ENCODE results near the gene RFNG.

Gene RFNG

DNA sequence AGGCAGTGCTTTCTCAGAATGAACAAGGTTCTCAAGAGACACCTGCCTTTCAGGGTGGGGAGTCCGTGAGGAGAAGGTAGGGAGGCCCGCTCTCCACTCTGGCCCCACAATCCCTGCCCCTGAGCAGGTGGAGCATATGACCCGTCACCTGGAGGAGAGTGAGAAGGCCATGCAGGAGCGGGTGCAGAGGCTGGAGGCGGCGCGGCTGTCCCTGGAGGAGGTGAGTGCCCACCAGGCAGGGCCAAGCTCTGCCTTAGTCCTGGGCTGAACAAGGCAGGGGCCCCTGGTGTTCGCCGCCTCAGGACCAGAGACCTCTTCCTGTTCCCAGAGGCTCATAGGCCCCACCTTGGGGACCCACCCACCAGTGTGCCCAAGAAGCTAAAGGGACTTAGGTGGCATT, 22.6 kb downstream of the RFNG start:
- H3K4me3 ChIP-seq (replicated peaks; ENCODE audit: low read depth, low read length): no peak overlapping the region
- no peaks in the 10 kb centered on the region; the same call in none of the 2 replicates for H3K36me3 ChIP-seq (ENCODE audit: control insufficient read depth, insufficient read depth, low read length)
- DNase-seq (ENCODE audit: extremely low read depth, insufficient read length): no peak
- TF ChIP-seq, protein P1, sequence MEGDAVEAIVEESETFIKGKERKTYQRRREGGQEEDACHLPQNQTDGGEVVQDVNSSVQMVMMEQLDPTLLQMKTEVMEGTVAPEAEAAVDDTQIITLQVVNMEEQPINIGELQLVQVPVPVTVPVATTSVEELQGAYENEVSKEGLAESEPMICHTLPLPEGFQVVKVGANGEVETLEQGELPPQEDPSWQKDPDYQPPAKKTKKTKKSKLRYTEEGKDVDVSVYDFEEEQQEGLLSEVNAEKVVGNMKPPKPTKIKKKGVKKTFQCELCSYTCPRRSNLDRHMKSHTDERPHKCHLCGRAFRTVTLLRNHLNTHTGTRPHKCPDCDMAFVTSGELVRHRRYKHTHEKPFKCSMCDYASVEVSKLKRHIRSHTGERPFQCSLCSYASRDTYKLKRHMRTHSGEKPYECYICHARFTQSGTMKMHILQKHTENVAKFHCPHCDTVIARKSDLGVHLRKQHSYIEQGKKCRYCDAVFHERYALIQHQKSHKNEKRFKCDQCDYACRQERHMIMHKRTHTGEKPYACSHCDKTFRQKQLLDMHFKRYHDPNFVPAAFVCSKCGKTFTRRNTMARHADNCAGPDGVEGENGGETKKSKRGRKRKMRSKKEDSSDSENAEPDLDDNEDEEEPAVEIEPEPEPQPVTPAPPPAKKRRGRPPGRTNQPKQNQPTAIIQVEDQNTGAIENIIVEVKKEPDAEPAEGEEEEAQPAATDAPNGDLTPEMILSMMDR (IDR thresholded peaks at IDR 0.05; ENCODE audit: insufficient read depth, low read length, poor library complexity, severe bottlenecking): no peak
- H3K27me3 ChIP-seq (replicated peaks; ENCODE audit: control insufficient read depth, insufficient read depth, low read length): no peaks in the 10 kb centered on the region

DNA sequence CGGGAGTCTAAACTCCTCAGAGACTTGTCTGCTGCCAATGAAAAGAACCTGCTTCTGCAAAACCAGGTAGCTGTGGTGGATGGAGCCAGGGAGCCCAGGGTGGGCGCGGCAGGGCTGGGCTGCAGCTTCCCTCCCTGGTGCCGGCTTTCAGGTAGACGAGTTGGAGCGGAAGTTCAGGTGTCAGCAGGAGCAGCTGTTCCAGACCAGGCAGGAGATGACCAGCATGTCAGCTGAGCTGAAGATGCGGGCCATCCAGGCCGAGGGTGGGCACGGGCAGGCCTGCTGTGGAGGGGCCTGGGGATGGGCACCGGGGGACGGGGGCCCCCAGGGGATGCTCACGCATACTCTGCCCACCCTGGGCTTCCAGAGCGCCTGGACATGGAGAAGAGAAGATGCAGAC, 23.4 kb downstream of the RFNG start:
- Histone ChIP-seq H3K36me3 (ENCODE audit: control insufficient read depth, insufficient read depth, low read length) (no peaks in the 10 kb centered on the region; the same call in none of the 2 replicates), H3K4me3 (replicated peaks; ENCODE audit: low read depth, low read length) (no peak overlapping the region)
- TF ChIP-seq, protein P1 (IDR thresholded peaks at IDR 0.05; ENCODE audit: insufficient read depth, low read length, poor library complexity, severe bottlenecking): no peak

DNA sequence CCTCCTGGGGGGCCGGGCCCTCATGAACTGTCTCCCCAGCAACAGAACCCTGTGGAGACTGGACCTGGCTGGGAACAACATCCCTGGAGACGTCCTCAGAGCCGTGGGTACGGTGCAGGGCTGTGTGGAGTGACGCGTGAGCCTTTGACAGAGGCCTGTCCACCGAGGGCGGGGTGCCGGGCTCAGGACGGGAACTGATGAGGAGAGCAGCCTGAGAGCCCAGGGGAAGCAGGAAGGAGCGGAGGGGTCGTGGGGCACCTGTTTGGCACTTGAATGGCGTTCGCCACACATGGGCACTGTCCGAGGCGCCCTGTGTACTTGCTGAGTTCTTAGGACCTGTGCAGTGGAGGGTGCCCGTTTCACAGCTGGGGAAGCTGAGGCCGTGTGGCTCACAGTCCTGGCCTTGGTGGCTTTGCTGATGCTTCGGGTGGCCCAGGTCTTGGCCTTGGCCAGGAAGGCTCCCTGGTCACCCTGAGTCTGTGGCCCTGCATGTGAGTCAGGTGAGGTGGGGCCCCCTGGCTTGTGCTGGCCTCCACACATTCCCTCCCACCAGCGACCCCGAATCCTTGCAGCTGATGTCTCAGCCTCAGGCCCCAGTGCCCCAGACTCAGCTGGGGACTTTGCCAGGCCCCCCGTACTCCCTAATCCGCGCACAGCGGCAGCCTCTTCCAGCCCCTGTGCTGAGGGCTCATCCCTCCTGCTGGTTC, 26.1 kb downstream of the RFNG start:
- Histone ChIP-seq H3K36me3 (ENCODE audit: control insufficient read depth, insufficient read depth, low read length) (no peaks in the 10 kb centered on the region; the same call in none of the 2 replicates), H3K27me3 (replicated peaks; ENCODE audit: control insufficient read depth, insufficient read depth, low read length) (no peaks in the 10 kb centered on the region), H3K4me3 (replicated peaks; ENCODE audit: low read depth, low read length) (no peak overlapping the region)
- DNase-seq (ENCODE audit: extremely low read depth, insufficient read length): no peak
- TF ChIP-seq, protein P1 (IDR thresholded peaks at IDR 0.05; ENCODE audit: insufficient read depth, low read length, poor library complexity, severe bottlenecking): no peak

More for the DNA sequence above, 23.4 kb downstream of the RFNG start:
- no peaks in the 10 kb centered on the region for H3K27me3 ChIP-seq (replicated peaks; ENCODE audit: control insufficient read depth, insufficient read depth, low read length)
- no peak for DNase-seq (ENCODE audit: extremely low read depth, insufficient read length)

DNA sequence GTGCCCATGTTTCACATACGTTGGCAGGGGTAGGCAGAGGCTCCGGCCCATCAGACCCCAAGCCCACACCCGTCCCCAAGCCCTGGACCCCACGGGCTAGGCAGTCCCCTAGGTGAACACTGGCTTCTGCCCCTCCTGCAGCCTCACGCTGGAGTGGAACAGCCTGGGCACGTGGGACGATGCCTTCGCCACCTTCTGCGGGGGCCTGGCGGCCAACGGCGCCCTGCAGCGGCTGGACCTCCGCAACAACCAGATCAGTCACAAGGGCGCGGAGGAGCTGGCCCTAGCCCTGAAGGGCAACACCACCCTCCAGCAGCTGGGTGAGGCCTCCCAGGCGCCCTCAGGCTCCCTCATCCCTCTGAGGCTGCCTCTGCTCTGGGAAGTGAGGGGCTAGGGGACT, 26.8 kb downstream of the RFNG start:
- TF ChIP-seq, protein P1 (IDR thresholded peaks at IDR 0.05; ENCODE audit: insufficient read depth, low read length, poor library complexity, severe bottlenecking): no peak
- no peaks in the 10 kb centered on the region; the same call in none of the 2 replicates for H3K36me3 ChIP-seq (ENCODE audit: control insufficient read depth, insufficient read depth, low read length)
- no peaks in the 10 kb centered on the region for H3K27me3 ChIP-seq (replicated peaks; ENCODE audit: control insufficient read depth, insufficient read depth, low read length)
- DNase-seq (ENCODE audit: extremely low read depth, insufficient read length): no peak
- no peak overlapping the region for H3K4me3 ChIP-seq (replicated peaks; ENCODE audit: low read depth, low read length)

DNA sequence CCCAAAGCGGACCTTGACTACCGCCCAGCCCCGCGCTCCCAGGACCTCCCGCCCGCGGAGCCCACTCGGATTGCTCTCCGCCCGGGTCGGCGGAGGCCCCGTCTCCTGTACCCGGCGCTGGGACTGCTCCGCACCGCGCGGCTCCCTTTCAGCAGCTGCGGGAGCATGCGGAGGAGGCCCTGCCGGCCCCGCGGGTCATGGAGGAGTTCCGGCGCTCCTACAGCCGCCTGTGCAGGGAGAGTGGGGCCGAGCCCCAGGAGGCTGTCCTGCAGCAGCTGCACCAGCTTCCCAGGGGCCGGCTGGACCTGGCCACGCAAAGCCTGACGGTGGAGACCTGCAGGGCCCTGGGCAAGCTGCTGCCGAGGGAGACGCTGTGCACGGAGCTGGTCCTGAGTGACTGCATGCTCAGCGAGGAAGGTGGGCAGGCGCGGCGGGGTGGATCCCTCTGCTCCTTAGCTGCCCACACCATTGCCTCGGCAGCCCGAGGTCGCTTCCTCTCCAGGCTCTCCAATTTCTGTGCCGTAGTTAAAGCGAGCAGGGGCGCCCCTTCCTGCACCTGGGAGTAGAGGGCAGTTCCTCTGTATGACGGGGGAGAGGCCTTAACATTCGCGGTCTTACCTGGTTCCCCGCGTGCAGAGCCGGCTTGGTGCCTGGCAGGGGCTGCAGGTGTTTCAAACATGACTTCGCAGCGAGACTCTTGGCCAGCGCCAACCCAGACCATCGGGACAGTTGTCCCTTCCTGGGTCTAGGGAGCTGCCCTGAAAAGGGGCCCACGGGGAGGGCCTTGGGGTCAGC, 28.0 kb downstream of the RFNG start:
- TF ChIP-seq, protein P1 (IDR thresholded peaks at IDR 0.05; ENCODE audit: insufficient read depth, low read length, poor library complexity, severe bottlenecking): no peak
- Histone ChIP-seq H3K4me3 (replicated peaks; ENCODE audit: low read depth, low read length) (peak overlapping the region; percentile 80), H3K27me3 (replicated peaks; ENCODE audit: control insufficient read depth, insufficient read depth, low read length) (no peaks in the 10 kb centered on the region), H3K36me3 (ENCODE audit: control insufficient read depth, insufficient read depth, low read length) (no peaks in the 10 kb centered on the region; the same call in none of the 2 replicates)
- no peak for DNase-seq (ENCODE audit: extremely low read depth, insufficient read length)

Measured in GM06990 (cell line).